ENCODE data around the gene CELF6. TPM values are rescaled to one million over a fixed set of nuclear protein-coding genes. Genes with fewer than 3 reads are reported as not detected.

Gene CELF6
- polyA plus RNA-seq, 1 donor from 2014 or later: 68.6 TPM

DNA sequence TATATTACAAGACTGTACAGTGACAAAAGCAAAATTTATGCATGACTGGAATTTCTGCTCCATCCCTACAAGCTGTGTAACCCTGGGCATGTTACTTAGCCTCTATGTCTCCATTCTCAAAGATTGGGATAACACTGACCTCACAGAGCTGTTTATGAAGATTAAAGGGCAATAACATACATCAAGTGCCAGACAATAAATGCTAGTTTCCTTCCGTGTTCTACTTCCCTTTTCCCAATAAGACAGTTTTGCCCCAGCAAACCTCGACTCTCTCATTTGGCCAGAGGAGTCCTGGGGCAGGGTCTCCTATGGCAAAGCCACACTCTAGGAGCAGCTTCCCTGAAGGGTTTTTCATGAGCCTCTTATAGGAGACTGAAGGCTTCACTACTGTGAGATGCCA is 48.4 kb upstream of the CELF6 start:
- Histone ChIP-seq H3K9me2 (ENCODE audit: insufficient read depth, low read length) (no peaks in the 10 kb centered on the region), H3K4me3 (ENCODE audit: low read length) (no peak overlapping the region), H3K9ac (ENCODE audit: low read length) (no peak overlapping the region), H3K27ac (ENCODE audit: low read length) (no peak overlapping the region), H3K27me3 (ENCODE audit: insufficient read depth, low read depth, low read length) (no peaks in the 10 kb centered on the region), H3K9me3 (ENCODE audit: low read length) (no peaks in the 10 kb centered on the region), H3K36me3 (ENCODE audit: insufficient read depth, low read length) (no peaks in the 10 kb centered on the region), H2AFZ (ENCODE audit: low read depth, low read length) (no peak overlapping the region), H3K79me2 (replicated peaks; ENCODE audit: insufficient read depth, low read length) (peaks cover 24% of the 10 kb centered on the region), H3F3A (ENCODE audit: insufficient read depth, low read length, poor library complexity, severe bottlenecking) (no peaks in the 10 kb centered on the region), H3K4me2 (ENCODE audit: low read length) (no peak overlapping the region), H4K20me1 (ENCODE audit: insufficient read depth) (no peaks in the 10 kb centered on the region)
- no peak for TF ChIP-seq RAD21 (conservative IDR thresholded peaks at IDR 0.05)
- TF ChIP-seq EP300 (conservative IDR thresholded peaks at IDR 0.05; ENCODE audit: poor library complexity, severe bottlenecking): no peak

DNA sequence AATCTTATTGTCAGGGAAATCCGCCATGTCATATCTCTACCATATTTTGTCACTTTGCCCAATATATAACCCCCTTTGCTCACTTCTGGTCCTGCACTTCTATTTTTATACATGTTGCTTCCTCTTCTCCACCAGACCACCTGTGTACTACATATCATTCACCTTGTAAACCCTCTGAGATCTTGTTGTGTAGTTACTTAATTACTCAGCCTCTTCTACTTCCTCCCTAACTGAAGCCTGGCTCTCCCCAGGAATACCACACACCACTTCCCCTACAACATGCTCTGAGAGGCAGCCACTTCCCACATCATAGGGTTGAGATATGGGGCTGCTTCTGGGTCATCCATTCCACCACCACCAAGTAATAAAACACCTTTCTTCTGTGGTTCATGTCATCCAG is 45.9 kb upstream of the CELF6 start:
- H3K9me3 ChIP-seq (ENCODE audit: low read length): no peaks in the 10 kb centered on the region
- H4K20me1 ChIP-seq (ENCODE audit: insufficient read depth): no peaks in the 10 kb centered on the region
- H3K27ac ChIP-seq (ENCODE audit: low read length): no peak overlapping the region
- H3K4me3 ChIP-seq (ENCODE audit: low read length): no peak overlapping the region
- no peak overlapping the region for H3K4me2 ChIP-seq (ENCODE audit: low read length)
- no peak for TF ChIP-seq SMC3 (conservative IDR thresholded peaks at IDR 0.05; ENCODE audit: poor library complexity)
- TF ChIP-seq EP300 (conservative IDR thresholded peaks at IDR 0.05; ENCODE audit: poor library complexity, severe bottlenecking): no peak
- TF ChIP-seq, protein P1, sequence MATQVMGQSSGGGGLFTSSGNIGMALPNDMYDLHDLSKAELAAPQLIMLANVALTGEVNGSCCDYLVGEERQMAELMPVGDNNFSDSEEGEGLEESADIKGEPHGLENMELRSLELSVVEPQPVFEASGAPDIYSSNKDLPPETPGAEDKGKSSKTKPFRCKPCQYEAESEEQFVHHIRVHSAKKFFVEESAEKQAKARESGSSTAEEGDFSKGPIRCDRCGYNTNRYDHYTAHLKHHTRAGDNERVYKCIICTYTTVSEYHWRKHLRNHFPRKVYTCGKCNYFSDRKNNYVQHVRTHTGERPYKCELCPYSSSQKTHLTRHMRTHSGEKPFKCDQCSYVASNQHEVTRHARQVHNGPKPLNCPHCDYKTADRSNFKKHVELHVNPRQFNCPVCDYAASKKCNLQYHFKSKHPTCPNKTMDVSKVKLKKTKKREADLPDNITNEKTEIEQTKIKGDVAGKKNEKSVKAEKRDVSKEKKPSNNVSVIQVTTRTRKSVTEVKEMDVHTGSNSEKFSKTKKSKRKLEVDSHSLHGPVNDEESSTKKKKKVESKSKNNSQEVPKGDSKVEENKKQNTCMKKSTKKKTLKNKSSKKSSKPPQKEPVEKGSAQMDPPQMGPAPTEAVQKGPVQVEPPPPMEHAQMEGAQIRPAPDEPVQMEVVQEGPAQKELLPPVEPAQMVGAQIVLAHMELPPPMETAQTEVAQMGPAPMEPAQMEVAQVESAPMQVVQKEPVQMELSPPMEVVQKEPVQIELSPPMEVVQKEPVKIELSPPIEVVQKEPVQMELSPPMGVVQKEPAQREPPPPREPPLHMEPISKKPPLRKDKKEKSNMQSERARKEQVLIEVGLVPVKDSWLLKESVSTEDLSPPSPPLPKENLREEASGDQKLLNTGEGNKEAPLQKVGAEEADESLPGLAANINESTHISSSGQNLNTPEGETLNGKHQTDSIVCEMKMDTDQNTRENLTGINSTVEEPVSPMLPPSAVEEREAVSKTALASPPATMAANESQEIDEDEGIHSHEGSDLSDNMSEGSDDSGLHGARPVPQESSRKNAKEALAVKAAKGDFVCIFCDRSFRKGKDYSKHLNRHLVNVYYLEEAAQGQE (IDR thresholded peaks at IDR 0.05; ENCODE audit: borderline replicate concordance): no peak
- TF ChIP-seq POLR2AphosphoS5 (IDR thresholded peaks at IDR 0.05): no peak
- no peak for TF ChIP-seq RAD21 (conservative IDR thresholded peaks at IDR 0.05)
- TF ChIP-seq, protein P2, sequence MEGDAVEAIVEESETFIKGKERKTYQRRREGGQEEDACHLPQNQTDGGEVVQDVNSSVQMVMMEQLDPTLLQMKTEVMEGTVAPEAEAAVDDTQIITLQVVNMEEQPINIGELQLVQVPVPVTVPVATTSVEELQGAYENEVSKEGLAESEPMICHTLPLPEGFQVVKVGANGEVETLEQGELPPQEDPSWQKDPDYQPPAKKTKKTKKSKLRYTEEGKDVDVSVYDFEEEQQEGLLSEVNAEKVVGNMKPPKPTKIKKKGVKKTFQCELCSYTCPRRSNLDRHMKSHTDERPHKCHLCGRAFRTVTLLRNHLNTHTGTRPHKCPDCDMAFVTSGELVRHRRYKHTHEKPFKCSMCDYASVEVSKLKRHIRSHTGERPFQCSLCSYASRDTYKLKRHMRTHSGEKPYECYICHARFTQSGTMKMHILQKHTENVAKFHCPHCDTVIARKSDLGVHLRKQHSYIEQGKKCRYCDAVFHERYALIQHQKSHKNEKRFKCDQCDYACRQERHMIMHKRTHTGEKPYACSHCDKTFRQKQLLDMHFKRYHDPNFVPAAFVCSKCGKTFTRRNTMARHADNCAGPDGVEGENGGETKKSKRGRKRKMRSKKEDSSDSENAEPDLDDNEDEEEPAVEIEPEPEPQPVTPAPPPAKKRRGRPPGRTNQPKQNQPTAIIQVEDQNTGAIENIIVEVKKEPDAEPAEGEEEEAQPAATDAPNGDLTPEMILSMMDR (IDR thresholded peaks at IDR 0.05; ENCODE audit: poor library complexity, severe bottlenecking): no peak
- H3F3A ChIP-seq (ENCODE audit: insufficient read depth, low read length, poor library complexity, severe bottlenecking): no peaks in the 10 kb centered on the region
- no peaks in the 10 kb centered on the region for H3K9me2 ChIP-seq (ENCODE audit: insufficient read depth, low read length)
- H3K27me3 ChIP-seq (ENCODE audit: insufficient read depth, low read depth, low read length): no peaks in the 10 kb centered on the region
- no peak overlapping the region for H2AFZ ChIP-seq (ENCODE audit: low read depth, low read length)
- no peaks in the 10 kb centered on the region for H3K36me3 ChIP-seq (ENCODE audit: insufficient read depth, low read length)
- no peak overlapping the region for H3K9ac ChIP-seq (ENCODE audit: low read length)
- peaks cover 18% of the 10 kb centered on the region for H3K79me2 ChIP-seq (replicated peaks; ENCODE audit: insufficient read depth, low read length)

DNA sequence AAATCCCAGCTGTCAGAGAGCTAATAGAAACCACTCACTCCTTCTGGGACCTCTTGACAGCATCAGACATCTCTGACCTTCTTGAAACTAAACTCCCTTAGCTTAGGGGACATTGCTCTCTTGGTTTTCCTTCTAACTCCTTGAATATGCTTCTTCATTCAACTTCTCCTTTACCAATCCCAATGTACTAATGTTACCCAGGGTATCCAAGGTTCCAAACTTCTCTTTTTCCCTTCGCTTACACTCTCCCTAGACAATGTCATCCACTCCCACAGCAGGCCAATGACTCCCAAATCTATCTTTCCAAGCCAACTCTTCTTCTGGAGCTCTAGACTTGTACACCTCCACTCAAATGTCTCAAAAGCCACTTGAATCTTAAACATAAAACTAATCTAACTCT is 41.2 kb upstream of the CELF6 start:
- Histone ChIP-seq H3K9me3 (ENCODE audit: low read length) (no peaks in the 10 kb centered on the region), H3K4me2 (ENCODE audit: low read length) (no peak overlapping the region), H3F3A (ENCODE audit: insufficient read depth, low read length, poor library complexity, severe bottlenecking) (no peaks in the 10 kb centered on the region), H3K4me3 (ENCODE audit: low read length) (no peak overlapping the region), H3K27ac (ENCODE audit: low read length) (no peak overlapping the region), H3K9ac (ENCODE audit: low read length) (no peak overlapping the region), H2AFZ (ENCODE audit: low read depth, low read length) (no peak overlapping the region), H3K9me2 (ENCODE audit: insufficient read depth, low read length) (no peaks in the 10 kb centered on the region), H3K27me3 (ENCODE audit: insufficient read depth, low read depth, low read length) (no peaks in the 10 kb centered on the region), H3K36me3 (ENCODE audit: insufficient read depth, low read length) (no peaks in the 10 kb centered on the region), H4K20me1 (ENCODE audit: insufficient read depth) (no peaks in the 10 kb centered on the region), H3K79me2 (replicated peaks; ENCODE audit: insufficient read depth, low read length) (peaks cover 12% of the 10 kb centered on the region)
- no peak for TF ChIP-seq MXI1 (conservative IDR thresholded peaks at IDR 0.05; ENCODE audit: poor library complexity, severe bottlenecking)
- TF ChIP-seq EP300 (conservative IDR thresholded peaks at IDR 0.05; ENCODE audit: poor library complexity, severe bottlenecking): no peak
- TF ChIP-seq POLR2AphosphoS5 (IDR thresholded peaks at IDR 0.05): no peak
- no peak for TF ChIP-seq RAD21 (conservative IDR thresholded peaks at IDR 0.05)
- TF ChIP-seq, protein P2 (IDR thresholded peaks at IDR 0.05; ENCODE audit: poor library complexity, severe bottlenecking): no peak
- no peak for TF ChIP-seq SMC3 (conservative IDR thresholded peaks at IDR 0.05; ENCODE audit: poor library complexity)
- TF ChIP-seq, protein P1 (IDR thresholded peaks at IDR 0.05; ENCODE audit: borderline replicate concordance): no peak
- no peak for TF ChIP-seq EZH2 (IDR thresholded peaks at IDR 0.05; ENCODE audit: borderline replicate concordance, insufficient read depth, low read length, poor library complexity, severe bottlenecking)
- TF ChIP-seq TAF1 (IDR thresholded peaks at IDR 0.05; ENCODE audit: low read depth): no peak
